Fibroblast of villous mesenchyme (primary cell): Measurements from ENCODE around the gene CNBD2. TPM values are rescaled to one million over a fixed set of nuclear protein-coding genes. Genes with fewer than 3 reads are reported as not detected.
"Not testable (repeated sequence)": the region's sequence is repeated elsewhere in the genome, so short reads cannot be mapped to it uniquely, and the experiment has no call there.

Experiments
- DNase-seq: peaks from one replicate; pipeline ENCODE4 v3.0.0-alpha.2; 2010; ENCODE audit warnings: low read depth
- H3K4me3 ChIP-seq: 2 replicates; pipeline ENCODE4 v1.5.1; 2011; ENCODE audit warnings: low read depth, mild to moderate bottlenecking, low read length
- CTCF ChIP-seq: IDR thresholded peaks from 2 replicates; pipeline ENCODE4 v1.5.1; 2012; ENCODE audit warnings: low read depth, mild to moderate bottlenecking, low read length; ENCODE audit not compliant: insufficient read depth
- total RNA-seq: library from RNA; depleted of rRNA; stranded (reverse); fragments of >200 nt; gene quantifications from 2 replicates; pipeline ENCODE4 v1.2.3, GENCODE V29; 2012

CNBD2 gene
- total RNA-seq, 1 donor, result 1.7 TPM

GRCh38 chr20:35947489-35947888 lies 20.9 kb upstream of the CNBD2 start:
- DNase-seq, result peak; percentile 13
- no peak overlapping the region for H3K4me3 ChIP-seq
- peak; percentile 41 for TF ChIP-seq CTCF

GRCh38 chr20:35947907-35948306 lies 20.5 kb upstream of the CNBD2 start:
- no peak overlapping the region for H3K4me3 ChIP-seq
- no peak for DNase-seq
- TF ChIP-seq CTCF, result no peak

- no peak for DNase-seq
- TF ChIP-seq CTCF, result no peak
- no peak overlapping the region for H3K4me3 ChIP-seq
Measured at GRCh38 chr20:35950093-35950492, 18.3 kb upstream of the CNBD2 start.

- H3K4me3 ChIP-seq, DNase-seq: not testable (repeated sequence)
Measured at GRCh38 chr20:35952080-35952479, 16.3 kb upstream of the CNBD2 start.

GRCh38 chr20:35952480-35953386 lies 15.7 kb upstream of the CNBD2 start:
- DNase-seq, result peak; percentile 55
- TF ChIP-seq CTCF, result no peak
- peak overlapping the region; percentile 95 for H3K4me3 ChIP-seq

- DNase-seq, result peak; percentile 59
- H3K4me3 ChIP-seq, result peak overlapping the region; percentile 95
- no peak for TF ChIP-seq CTCF
Measured at GRCh38 chr20:35953387-35954199, 14.8 kb upstream of the CNBD2 start.
